HG03575 (cell line): ENCODE measurements around the gene FUBP3.
"Not testable (repeated sequence)": the region's sequence is repeated elsewhere in the genome, so short reads cannot be mapped to it uniquely, and the experiment has no call there.

Experiments
- ATAC-seq: cut with Tn5 transposase; IDR thresholded peaks from one replicate; pipeline ENCODE4 v1.9.1; 2021; ENCODE audit not compliant: unreplicated experiment, insufficient number of reproducible peaks, low FRiP score; ENCODE audit errors: extremely low read depth

Gene FUBP3

GRCh38 chr9:130554606-130555005, 24.8 kb upstream of the FUBP3 start:
- no peak for ATAC-seq

- ATAC-seq, result no peak
Measured at GRCh38 chr9:130555061-130555460, 24.3 kb upstream of the FUBP3 start.

DNA sequence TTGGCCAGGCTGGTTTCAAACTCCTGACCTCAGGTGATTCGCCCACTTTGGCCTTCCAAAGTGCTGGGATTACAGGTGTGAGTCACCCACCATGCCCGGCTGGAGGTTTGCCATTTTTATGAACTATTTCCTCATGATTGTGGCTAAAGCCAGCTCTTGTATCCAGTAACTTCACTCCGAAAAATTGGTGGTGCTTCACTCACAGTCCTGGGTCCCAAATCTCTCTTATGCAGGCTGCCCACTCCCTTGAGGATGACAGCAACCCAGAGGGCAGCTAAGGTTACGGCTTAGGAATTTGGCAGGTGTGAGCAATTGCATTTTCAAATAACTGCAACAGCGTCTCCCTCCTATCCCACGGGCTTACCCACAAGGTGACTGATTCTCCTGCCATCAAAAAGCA, 23.4 kb upstream of the FUBP3 start:
- no peak for ATAC-seq

DNA sequence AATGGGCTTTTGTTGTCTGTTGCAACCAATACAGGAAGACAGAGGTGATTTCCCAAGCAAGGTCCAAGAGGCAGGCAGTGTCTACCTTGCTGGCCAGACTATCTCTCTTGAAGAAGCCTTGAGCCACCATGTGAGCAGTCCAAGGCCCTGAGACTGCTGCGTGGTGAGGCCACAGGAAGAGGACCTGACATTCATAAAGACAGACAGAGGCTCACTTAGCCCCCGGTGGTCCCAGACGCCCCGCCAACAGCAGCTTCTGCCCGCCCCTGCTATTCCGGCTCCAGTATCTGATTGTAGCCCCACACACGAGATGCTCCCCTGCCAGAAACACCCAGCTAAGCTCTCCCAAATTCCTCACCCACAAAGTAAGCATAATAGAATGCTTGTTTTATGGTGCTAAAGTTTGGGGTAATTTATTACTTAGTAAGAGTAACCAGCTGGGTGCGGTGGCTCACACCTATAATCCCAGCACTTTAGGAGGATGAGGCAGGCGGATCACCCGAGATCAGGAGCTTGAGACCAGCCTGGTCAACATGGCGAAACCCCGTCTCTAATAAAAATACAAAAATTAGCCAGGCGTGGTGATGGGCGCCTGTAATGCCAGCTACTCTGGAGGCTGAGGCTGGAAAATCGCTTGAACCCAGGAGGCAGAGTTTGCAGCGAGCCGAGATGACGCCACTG, 22.8 kb upstream of the FUBP3 start:
- no peak for ATAC-seq

DNA sequence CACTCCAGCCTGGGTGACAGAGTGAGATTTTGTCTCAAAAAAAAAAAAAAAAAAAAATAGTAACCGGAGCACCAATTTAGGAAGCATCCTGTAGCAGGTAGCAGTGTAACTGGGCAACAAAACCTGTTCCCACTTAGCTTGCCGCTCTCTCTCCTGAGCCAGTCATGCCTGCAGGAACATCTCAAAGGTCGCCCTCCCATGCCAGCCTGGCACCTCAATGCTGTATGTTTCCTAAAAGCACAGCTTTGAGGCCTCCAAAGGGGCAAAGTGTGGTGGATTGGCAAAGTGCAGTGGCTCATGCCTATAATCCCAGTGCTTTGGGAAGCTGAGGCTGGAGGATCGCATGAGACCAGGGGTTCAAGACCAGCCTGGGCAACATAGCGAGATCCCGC, 22.3 kb upstream of the FUBP3 start:
- ATAC-seq, result no peak

DNA sequence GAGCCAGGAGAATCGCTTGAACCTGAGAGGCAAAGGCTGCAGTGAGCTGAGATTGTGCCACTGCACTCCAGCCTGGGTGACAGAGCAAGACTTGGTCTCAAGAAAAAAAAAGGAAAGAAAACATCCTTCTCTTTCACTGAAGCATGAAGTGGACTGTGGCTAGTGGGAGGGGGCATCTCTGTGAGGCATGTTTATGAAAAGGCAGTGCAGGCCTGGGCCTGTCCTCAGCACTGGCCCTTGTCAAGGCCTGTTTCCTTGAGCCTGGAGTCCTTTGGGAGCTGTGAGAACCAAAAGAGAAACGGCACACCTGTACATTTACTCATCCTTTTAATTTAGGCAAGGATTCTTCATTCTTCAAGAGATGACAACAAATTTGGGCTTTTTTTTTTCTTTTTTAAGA, 18.3 kb upstream of the FUBP3 start:
- no peak for ATAC-seq

- not testable (repeated sequence) for ATAC-seq
Measured at GRCh38 chr9:130562525-130562924, 16.9 kb upstream of the FUBP3 start.

DNA sequence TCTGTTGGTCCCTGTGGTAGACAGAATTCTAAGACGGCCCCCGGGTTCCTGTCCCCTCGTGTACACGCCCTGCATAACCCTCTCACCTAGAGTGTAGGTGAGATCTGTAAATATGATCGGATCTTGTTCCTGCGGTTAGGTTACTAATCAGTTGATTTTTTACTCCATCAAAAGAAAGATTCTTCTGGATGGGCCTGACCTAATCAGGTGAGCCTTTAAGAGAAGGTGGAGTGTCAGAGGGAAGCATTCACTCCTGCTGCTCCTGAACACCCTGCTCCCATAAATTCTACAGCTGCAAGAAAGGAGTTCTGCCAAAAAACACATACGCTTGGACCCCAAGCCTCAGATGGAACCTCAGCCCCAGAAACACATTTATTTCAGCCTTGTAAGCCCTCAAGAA, 15.6 kb upstream of the FUBP3 start:
- ATAC-seq, result no peak

DNA sequence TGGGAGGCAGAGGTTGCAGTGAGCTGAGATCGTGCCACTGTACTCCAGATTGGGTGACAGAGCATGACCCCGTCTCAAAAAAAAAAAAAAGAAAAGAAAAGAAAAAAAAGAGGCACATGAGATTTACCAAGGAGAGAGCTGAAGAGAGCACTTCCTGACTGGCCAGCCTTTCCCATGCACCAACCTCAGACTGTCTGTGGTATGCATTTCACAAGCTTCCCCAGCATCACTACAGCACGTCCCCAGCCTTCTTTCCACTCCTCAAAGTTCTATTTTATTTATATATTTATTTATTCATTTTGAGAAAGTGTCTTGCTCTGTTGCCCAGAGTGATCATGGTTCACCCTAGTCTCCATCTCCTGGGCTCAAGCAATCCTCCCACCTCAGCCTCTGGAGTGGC, 13.6 kb upstream of the FUBP3 start:
- no peak for ATAC-seq

DNA sequence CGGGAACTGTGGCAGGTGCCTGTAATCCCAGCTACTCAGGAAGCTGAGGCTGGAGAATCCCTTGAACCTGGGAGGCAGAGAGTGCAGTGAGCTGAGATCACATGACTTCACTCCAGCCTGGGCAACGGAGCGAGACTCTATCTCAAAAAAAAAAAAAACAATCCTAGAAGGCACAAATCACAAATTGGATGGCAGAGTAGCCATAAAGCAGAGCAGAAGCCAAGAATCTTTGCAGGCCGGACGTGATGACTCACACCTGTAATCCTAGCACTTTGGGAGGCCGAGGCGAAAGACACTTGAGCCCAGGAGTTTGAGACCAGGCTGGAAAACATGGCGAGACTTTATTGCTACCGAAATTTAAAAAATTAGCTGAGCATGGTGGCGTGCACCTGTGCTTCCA, 9.2 kb upstream of the FUBP3 start:
- ATAC-seq, result no peak

DNA sequence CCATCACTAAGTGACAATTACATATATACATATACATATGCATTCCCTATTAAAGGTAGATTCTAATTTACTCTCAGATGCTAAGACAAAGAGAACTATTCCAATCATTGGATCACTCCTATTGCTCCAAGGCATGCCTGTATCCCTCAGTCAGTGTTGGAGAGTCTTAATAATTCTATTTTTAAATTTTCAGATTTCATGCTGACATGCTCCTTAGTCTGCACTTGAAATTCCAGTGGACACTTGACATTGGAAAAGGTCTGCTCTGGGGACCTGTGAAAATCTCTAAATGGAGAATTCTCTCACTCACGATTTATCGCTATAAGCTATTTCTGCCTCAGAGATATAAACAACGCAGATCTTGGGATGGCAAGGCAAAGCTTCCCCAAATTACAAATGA, 3.9 kb upstream of the FUBP3 start:
- no peak for ATAC-seq

- no peak for ATAC-seq
Measured at GRCh38 chr9:130576176-130576575, 3.2 kb upstream of the FUBP3 start.

DNA sequence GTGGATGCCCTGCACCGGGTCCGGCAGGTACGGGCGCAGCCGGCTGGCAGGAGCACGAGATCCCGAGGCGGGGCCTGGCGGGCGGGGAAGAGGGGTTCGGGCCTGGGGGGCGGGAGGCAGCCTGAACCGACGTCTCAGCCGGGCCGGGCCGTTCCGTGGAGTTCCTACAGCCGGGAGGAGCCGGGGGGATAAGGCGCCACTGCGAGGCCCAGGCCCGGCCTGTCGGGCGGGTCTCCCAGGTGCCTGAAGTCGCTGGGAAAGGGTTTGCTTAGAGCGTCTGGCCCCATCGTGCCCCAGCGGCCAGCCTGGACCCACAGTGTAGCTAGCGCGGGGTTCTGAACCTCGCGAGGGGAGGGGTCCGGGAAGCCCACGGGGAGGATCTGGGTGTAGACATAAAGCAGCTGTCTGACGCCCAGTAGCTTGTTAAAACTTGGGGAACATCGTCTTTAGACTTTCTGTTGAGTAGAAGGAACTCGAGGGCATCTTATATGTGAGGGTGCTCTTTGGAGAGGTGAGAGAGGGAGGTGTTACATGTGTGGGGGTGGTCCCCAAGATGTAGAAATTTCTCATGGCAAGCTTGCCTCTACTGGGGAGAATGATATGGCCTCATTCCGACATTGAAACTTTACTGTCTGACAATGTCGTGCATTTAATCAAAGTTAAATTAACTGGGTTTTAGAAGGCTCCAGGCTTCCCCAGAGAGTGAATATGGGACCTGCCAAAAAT, 524 bp downstream of the FUBP3 start:
- no peak for ATAC-seq

DNA sequence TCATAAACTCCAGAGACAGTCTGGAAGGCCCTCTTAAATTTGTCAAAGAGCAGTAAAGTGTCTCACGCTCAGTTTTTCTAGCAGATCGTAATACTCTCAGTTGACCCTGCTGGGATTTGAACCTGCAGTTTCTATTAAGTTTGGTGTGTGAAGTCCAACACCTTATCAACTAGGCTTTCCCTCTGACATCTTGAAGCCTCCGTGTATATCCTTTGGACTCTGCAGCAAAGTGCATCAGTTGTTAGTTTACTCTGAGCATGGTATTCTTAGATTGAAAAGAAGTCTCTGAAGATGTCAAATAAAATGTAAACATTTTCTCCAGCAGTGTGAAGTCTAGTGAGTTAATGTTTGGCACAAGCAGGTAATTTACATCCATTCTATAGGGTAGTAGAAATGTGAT, 2.4 kb downstream of the FUBP3 start:
- ATAC-seq, result no peak

GRCh38 chr9:130583271-130583670, 3.9 kb downstream of the FUBP3 start:
- no peak for ATAC-seq

DNA sequence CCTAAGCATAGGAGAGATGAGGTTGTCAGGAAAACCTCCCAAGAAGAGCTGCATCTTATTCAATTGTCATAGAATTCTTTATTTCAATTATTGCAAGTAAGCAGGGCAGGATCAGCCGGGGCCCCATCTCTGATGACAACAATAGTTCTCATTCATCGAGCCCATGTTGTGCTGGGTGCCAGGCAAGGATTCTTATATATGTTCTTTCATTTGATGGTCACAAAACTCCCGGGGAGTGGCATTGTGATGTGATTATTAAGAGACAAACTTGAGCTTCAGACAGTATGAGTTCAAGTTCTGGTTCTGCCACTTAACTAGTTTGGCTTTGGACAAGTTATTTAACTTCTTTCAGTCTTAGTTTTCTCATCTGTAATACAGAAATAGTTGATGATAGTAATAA, 8.5 kb downstream of the FUBP3 start:
- no peak for ATAC-seq

- ATAC-seq, result no peak
Measured at GRCh38 chr9:130588416-130588815, 9.0 kb downstream of the FUBP3 start.

- no peak for ATAC-seq
Measured at GRCh38 chr9:130589754-130590153, 10.4 kb downstream of the FUBP3 start.

DNA sequence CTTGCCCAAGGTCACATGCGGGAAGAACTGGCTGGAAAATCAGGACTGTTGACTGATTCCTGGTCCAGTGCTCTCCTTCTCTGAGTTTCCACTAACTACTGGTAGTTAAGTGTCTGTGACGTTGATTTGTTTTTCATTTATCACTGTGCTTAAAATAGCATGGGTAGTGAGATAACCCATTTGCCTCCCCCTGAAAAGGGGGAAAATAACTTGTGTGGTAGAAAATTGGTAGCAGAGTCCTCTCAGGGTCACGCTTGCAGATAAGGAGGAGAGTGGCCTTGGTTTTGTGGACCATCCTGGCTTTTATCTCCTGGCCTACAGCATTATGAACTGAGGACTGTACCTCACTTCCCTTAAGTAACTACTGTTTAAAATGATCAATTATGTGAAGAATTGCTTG, 10.9 kb downstream of the FUBP3 start:
- ATAC-seq, result no peak

DNA sequence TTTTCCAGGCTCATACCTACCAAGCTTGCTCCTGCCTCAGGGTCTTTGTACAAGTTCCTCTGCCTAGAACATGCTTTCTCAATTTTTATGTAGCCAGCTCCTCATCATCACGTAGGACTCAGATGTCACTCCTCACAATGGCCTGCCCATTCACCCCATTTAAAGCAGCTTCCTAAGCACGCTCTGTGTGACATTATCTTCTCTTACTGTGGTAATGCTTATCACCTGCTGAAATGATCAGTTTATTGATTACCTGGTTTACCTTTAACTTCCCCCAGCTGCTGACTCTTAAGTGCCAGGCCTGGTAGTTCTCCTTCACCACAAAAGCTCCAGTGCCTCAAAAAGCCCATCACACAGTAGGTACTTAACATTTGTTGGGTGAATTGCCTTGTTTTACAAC, 13.6 kb downstream of the FUBP3 start:
- ATAC-seq, result no peak

DNA sequence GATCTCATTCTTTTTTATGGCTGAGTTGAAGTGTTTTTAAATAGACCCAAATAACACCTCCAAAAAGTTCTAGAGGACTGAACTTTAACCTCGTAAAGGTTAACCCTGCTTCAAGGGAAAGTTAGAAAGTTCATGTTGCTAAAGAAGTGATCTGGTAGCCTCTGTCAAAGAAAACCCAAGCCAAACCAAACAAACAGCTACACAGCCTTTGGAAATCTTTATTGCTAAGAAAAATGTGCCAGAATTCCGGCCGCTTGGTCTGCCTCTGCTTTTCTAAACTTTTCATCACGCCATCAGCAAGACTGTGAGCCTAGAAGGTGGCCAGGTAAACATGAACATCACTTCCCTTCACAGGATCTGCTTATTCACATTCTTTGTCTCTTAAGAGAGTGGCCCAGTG, 17.9 kb downstream of the FUBP3 start:
- no peak for ATAC-seq
